ACC112 (cell line): ENCODE data around the gene TMEM139.
A peak's percentile ranks its signal among the peaks of the same experiment; 100 is the strongest.

Experiments used
- H2AFZ ChIP-seq: fragments of 200-600 bp; sonication (generic); one replicate; pipeline ENCODE4 v1.6.0; 2017; ENCODE audit warnings: antibody characterized with exemption, low read length; ENCODE audit not compliant: unreplicated experiment
- H3K27ac ChIP-seq: fragments of 200-600 bp; sonication (generic); 2 replicates; pipeline ENCODE4 v1.5.1; 2014; ENCODE audit warnings: low read depth, mild to moderate bottlenecking, antibody characterized with exemption, low read length, moderate library complexity
- H3K27me3 ChIP-seq: fragments of 200-600 bp; sonication (generic); 2 replicates; pipeline ENCODE4 v1.6.1; 2014; ENCODE audit warnings: mild to moderate bottlenecking, antibody characterized with exemption, low read length, moderate library complexity, mixed read lengths; ENCODE audit not compliant: insufficient read depth
- H3K36me3 ChIP-seq: fragments of 200-600 bp; sonication (generic); 2 replicates; pipeline ENCODE4 v1.6.1; 2016; ENCODE audit warnings: mild to moderate bottlenecking, antibody characterized with exemption, low read length, moderate library complexity, mixed read lengths; ENCODE audit not compliant: insufficient read depth
- H3K4me1 ChIP-seq: fragments of 200-600 bp; sonication (generic); one replicate; pipeline ENCODE4 v1.6.1; 2016; ENCODE audit warnings: low read length, mixed read lengths; ENCODE audit not compliant: insufficient read depth, unreplicated experiment, control insufficient read depth
- H3K4me3 ChIP-seq: fragments of 200-600 bp; sonication (generic); 2 replicates; pipeline ENCODE4 v1.5.1; 2014; ENCODE audit warnings: mild to moderate bottlenecking, low read depth, low read length
- H3K79me2 ChIP-seq: fragments of 200-600 bp; sonication (generic); one replicate; pipeline ENCODE4 v1.6.0; 2016; ENCODE audit warnings: low read length; ENCODE audit not compliant: control insufficient read depth, unreplicated experiment, insufficient read depth

The TMEM139 gene

DNA sequence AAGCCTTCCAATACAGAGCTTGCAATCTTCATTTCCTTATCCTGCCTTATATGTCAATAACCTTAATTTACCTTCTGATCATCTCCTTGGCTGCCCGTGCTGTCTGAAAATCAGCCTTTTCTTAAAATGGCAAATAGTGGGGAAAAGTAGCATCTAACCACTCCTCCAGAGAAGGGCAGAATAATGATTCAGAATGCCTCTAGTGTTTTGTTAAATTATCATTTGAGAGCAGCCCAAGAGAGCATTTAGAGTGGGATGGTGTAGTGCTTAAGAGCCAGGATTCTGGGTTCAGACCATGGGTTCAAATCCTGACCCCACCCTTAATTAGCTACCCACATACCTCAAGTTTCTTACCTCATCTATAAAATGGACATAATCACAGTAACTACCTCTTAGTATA, 4.6 kb upstream of the TMEM139 start:
- Histone ChIP-seq H3K27ac (peak overlapping the region; percentile 39), H2AFZ (peak overlapping the region; percentile 68), H3K79me2 (no peaks in the 10 kb centered on the region), H3K36me3 (no peaks in the 10 kb centered on the region), H3K27me3 (no peaks in the 10 kb centered on the region), H3K4me3 (peak overlapping the region; percentile 44), H3K4me1 (peaks cover 16% of the 10 kb centered on the region)

- Histone ChIP-seq H3K4me3 (no peak overlapping the region), H2AFZ (no peak overlapping the region), H3K27me3 (no peaks in the 10 kb centered on the region), H3K27ac (no peak overlapping the region), H3K36me3 (no peaks in the 10 kb centered on the region), H3K4me1 (peaks cover 16% of the 10 kb centered on the region), H3K79me2 (no peaks in the 10 kb centered on the region)
Observed at GRCh38 chr7:143280566-143280965, 4.2 kb upstream of the TMEM139 start.

GRCh38 chr7:143281529-143281928, 3.2 kb upstream of the TMEM139 start:
- Histone ChIP-seq H3K79me2 (no peaks in the 10 kb centered on the region), H3K4me3 (no peak overlapping the region), H3K36me3 (no peaks in the 10 kb centered on the region), H3K27ac (no peak overlapping the region), H2AFZ (no peak overlapping the region), H3K27me3 (no peaks in the 10 kb centered on the region), H3K4me1 (peaks cover 16% of the 10 kb centered on the region)

- Histone ChIP-seq H3K36me3 (no peaks in the 10 kb centered on the region), H3K4me3 (no peak overlapping the region), H3K27ac (no peak overlapping the region), H3K27me3 (no peaks in the 10 kb centered on the region), H3K79me2 (no peaks in the 10 kb centered on the region), H3K4me1 (peaks cover 16% of the 10 kb centered on the region), H2AFZ (no peak overlapping the region)
Observed at GRCh38 chr7:143282124-143282523, 2.6 kb upstream of the TMEM139 start.

DNA sequence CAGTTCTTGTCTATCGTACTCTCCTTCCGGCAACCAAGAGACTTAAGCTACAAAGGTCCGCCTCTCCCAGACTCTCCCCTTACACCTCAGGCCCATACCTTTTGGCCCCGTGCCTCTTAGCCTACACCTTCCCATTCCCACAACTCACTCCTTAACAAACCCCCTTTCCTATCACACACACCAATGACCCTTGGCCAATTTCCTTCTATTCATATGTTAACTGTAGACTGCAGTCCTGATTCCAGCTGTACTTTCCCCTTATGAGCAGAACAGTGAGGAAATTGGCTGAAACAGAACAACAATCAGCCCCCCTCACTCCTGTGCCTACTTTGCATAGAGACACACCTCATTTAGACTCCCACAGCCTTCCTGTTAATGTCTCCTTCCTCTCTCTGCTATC, 1.4 kb upstream of the TMEM139 start:
- Histone ChIP-seq H2AFZ (no peak overlapping the region), H3K27me3 (no peaks in the 10 kb centered on the region), H3K27ac (no peak overlapping the region), H3K4me3 (no peak overlapping the region), H3K36me3 (no peaks in the 10 kb centered on the region), H3K4me1 (peaks cover 16% of the 10 kb centered on the region), H3K79me2 (peaks cover 2% of the 10 kb centered on the region)

GRCh38 chr7:143285470-143285778, 666 bp downstream of the TMEM139 start:
- no peak overlapping the region for H3K4me3 ChIP-seq
- H3K27ac ChIP-seq = no peak overlapping the region
- peaks cover 22% of the 10 kb centered on the region for H3K79me2 ChIP-seq
- no peak overlapping the region for H2AFZ ChIP-seq
- H3K36me3 ChIP-seq = no peaks in the 10 kb centered on the region
- H3K27me3 ChIP-seq = no peaks in the 10 kb centered on the region
- peaks cover 17% of the 10 kb centered on the region for H3K4me1 ChIP-seq

DNA sequence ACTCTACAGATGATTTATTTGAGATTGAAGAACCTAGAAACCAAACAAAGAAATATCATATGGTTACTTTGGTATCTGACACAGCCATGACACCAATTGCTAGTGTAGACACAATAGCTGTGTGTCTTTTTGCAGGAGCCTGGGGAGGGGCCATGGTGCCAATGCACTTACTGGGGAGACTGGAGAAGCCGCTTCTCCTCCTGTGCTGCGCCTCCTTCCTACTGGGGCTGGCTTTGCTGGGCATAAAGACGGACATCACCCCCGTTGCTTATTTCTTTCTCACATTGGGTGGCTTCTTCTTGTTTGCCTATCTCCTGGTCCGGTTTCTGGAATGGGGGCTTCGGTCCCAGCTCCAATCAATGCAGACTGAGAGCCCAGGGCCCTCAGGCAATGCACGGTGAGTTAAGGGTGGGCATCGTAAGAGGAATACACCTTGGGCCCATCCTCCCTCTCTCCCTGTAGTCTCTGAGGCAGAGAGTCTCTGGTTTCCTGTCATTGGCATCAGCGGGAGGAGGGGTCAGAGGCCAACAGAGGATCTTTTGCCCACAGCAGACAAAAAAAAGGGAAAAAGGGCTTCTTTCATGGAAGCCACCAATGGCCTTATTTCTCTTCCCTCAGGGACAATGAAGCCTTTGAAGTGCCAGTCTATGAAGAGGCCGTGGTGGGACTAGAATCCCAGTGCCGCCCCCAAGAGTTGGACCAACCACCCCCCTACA, 1.2 kb downstream of the TMEM139 start:
- Histone ChIP-seq H3K27ac (no peak overlapping the region), H3K27me3 (no peaks in the 10 kb centered on the region), H2AFZ (no peak overlapping the region), H3K79me2 (peaks cover 27% of the 10 kb centered on the region), H3K36me3 (no peaks in the 10 kb centered on the region), H3K4me1 (peaks cover 23% of the 10 kb centered on the region), H3K4me3 (no peak overlapping the region)

GRCh38 chr7:143286522-143286890, 1.7 kb downstream of the TMEM139 start:
- Histone ChIP-seq H3K4me3 (no peak overlapping the region), H3K79me2 (peaks cover 33% of the 10 kb centered on the region), H3K27ac (no peak overlapping the region), H3K4me1 (peaks cover 28% of the 10 kb centered on the region), H3K27me3 (no peaks in the 10 kb centered on the region), H3K36me3 (peaks cover 3% of the 10 kb centered on the region; the same call in 1 of the 2 replicates), H2AFZ (no peak overlapping the region)

- peaks cover 40% of the 10 kb centered on the region for H3K79me2 ChIP-seq
- H3K27me3 ChIP-seq = no peaks in the 10 kb centered on the region
- H2AFZ ChIP-seq = peak overlapping the region; percentile 33
- H3K27ac ChIP-seq = no peak overlapping the region
- peaks cover 28% of the 10 kb centered on the region for H3K4me1 ChIP-seq
- peaks cover 10% of the 10 kb centered on the region for H3K36me3 ChIP-seq
- peak overlapping the region; percentile 32 for H3K4me3 ChIP-seq
Observed at GRCh38 chr7:143287339-143287934, 2.7 kb downstream of the TMEM139 start.

- peaks cover 13% of the 10 kb centered on the region for H3K36me3 ChIP-seq
- peak within 1 kb of the TSS; percentile 74 for H2AFZ ChIP-seq
- peaks cover 41% of the 10 kb centered on the region for H3K79me2 ChIP-seq
- H3K4me3 ChIP-seq = peak within 1 kb of the TSS; percentile 91
- H3K27me3 ChIP-seq = no peaks in the 10 kb centered on the region
- peaks cover 28% of the 10 kb centered on the region for H3K4me1 ChIP-seq
- peak within 1 kb of the TSS; percentile 45 for H3K27ac ChIP-seq
Observed at GRCh38 chr7:143287935-143288826, 3.4 kb downstream of the TMEM139 start, which contains the start of gene CASP2. TSS of gene CASP2 (plus strand) at chr7:143288351. CDS start at chr7:143288456, 105 bp downstream.
